H1 (cell line): ENCODE measurements around the gene PPP1R3G. TPM values are rescaled to one million over a fixed set of nuclear protein-coding genes. Genes with fewer than 3 reads are reported as not detected.

ENCODE experiments used
- CTCF ChIA-PET: fragments of 300-600 bp; sonication (Branson Sonifier 250); formaldehyde crosslinking; loops from one replicate; lab custom pipeline; 2021; ENCODE audit not compliant: partially characterized antibody; lab: Charles Lee
- POLR2A ChIA-PET: fragments of 300-600 bp; sonication (Branson Sonifier 250); formaldehyde crosslinking; loops from one replicate; lab custom pipeline; 2021; ENCODE audit warnings: inconsistent platforms; ENCODE audit not compliant: partially characterized antibody; lab: Charles Lee
- DNase-seq, 2 experiments: peaks; one replicate each; pipeline versions ENCODE4 v3.0.0 to v3.0.0-alpha.2; 2010 to 2022; ENCODE audit warnings: low spot score in 2 of 2, low read depth in 1 of 2, mixed read lengths in 1 of 2
- FAIRE-seq: peaks from 2 replicates; lab custom pipeline; 2011; peaks lifted over from hg19 to GRCh38; lab: Jason Lieb, UNC
- H2AFZ ChIP-seq: 2 replicates; pipeline ENCODE4 v1.8.1; 2012; ENCODE audit warnings: low read length, inconsistent platforms
- H2AK5ac ChIP-seq: 2 replicates; pipeline ENCODE4 v1.6.1; 2013; ENCODE audit warnings: low read depth, low read length
- H2BK120ac ChIP-seq: replicated peaks from 2 replicates; pipeline ENCODE3; 2013; ENCODE audit warnings: low read depth, low read length, inconsistent platforms
- H2BK12ac ChIP-seq: 2 replicates; pipeline ENCODE4 v1.6.1; 2013; ENCODE audit warnings: low read depth, low read length
- H2BK15ac ChIP-seq: 2 replicates; pipeline ENCODE4 v1.6.1; 2013; ENCODE audit warnings: low read length
- H2BK20ac ChIP-seq: 2 replicates; pipeline ENCODE4 v1.6.1; 2013; ENCODE audit warnings: low read length
- H2BK5ac ChIP-seq: 2 replicates; pipeline ENCODE4 v1.6.1; 2013; ENCODE audit warnings: low read depth, low read length
- H3K14ac ChIP-seq: 2 replicates; pipeline ENCODE4 v1.6.1; 2013; ENCODE audit warnings: inconsistent platforms; ENCODE audit not compliant: insufficient read length
- H3K18ac ChIP-seq: 2 replicates; pipeline ENCODE4 v1.6.1; 2013; ENCODE audit warnings: low read length; ENCODE audit errors: extremely low read depth
- H3K23ac ChIP-seq: 2 replicates; pipeline ENCODE4 v1.6.1; 2013; ENCODE audit warnings: inconsistent platforms; ENCODE audit not compliant: insufficient read length
- H3K23me2 ChIP-seq: 2 replicates; pipeline ENCODE4 v1.6.1; 2013; ENCODE audit warnings: low read depth, low read length
- H3K27ac ChIP-seq: 2 replicates; pipeline ENCODE4 v1.6.1; 2011; ENCODE audit warnings: low read depth, low read length, inconsistent platforms
- H3K27me3 ChIP-seq, 4 experiments: replicated peaks in 1 of 4; 1 replicate in 1 of 4; 2 replicates in 3 of 4; pipeline versions ENCODE4 v1.6.1 to v1.8.1; 2011 to 2013; ENCODE audit warnings: low read length in 3 of 4, mild to moderate bottlenecking in 3 of 4, inconsistent platforms in 2 of 4, mixed read lengths in 2 of 4, moderate library complexity in 1 of 4; ENCODE audit not compliant: control insufficient read depth in 3 of 4, insufficient read depth in 3 of 4; ENCODE audit errors: extremely low read depth in 1 of 4
- H3K36me3 ChIP-seq, 4 experiments: 2 replicates each; pipeline versions ENCODE4 v1.6.1 to v1.8.1; 2011 to 2013; ENCODE audit warnings: mild to moderate bottlenecking in 4 of 4, low read length in 3 of 4, moderate library complexity in 2 of 4, control low read depth in 1 of 4, inconsistent platforms in 1 of 4; ENCODE audit not compliant: insufficient read depth in 4 of 4, control insufficient read depth in 2 of 4
- H3K4ac ChIP-seq: replicated peaks from 2 replicates; pipeline ENCODE3; 2013; ENCODE audit warnings: low read length, low read depth, mixed read lengths, inconsistent platforms; ENCODE audit not compliant: insufficient read length
- H3K4me1 ChIP-seq, 4 experiments: replicated peaks in 1 of 4; 1 replicate in 1 of 4; 2 replicates in 3 of 4; pipeline versions ENCODE4 v1.6.1 to v1.8.1; 2011 to 2013; ENCODE audit warnings: low read length in 3 of 4, inconsistent platforms in 2 of 4, mixed read lengths in 1 of 4; ENCODE audit not compliant: insufficient read depth in 4 of 4, control insufficient read depth in 3 of 4
- H3K4me2 ChIP-seq, 2 experiments: 2 replicates each; pipeline versions ENCODE4 v1.6.1 to v1.8.1; 2011 to 2013; ENCODE audit warnings: low read depth in 2 of 2, low read length in 2 of 2, control low read depth in 1 of 2, inconsistent platforms in 1 of 2, mild to moderate bottlenecking in 1 of 2; ENCODE audit not compliant: insufficient read depth in 1 of 2
- H3K4me3 ChIP-seq, 4 experiments: fragments of 200-600, 300-600 bp in 1 of 4; sonication (generic), shearing (Covaris generic), sonication (Bioruptor Twin) in 1 of 4; 2 replicates each; pipeline versions ENCODE4 v1.5.1 to v1.8.1; 2011 to 2016; ENCODE audit warnings: low read length in 4 of 4, low read depth in 3 of 4, control low read depth in 2 of 4, inconsistent platforms in 2 of 4, mild to moderate bottlenecking in 2 of 4, mixed read lengths in 1 of 4, moderate library complexity in 1 of 4; ENCODE audit not compliant: insufficient read depth in 2 of 4; ENCODE audit errors: extremely low read depth in 1 of 4
- H3K56ac ChIP-seq: replicated peaks from 2 replicates; pipeline ENCODE3; 2013; ENCODE audit warnings: low read depth, mild to moderate bottlenecking, mixed read lengths, low read length, inconsistent platforms; ENCODE audit not compliant: insufficient read length
- H3K79me1 ChIP-seq: 2 replicates; pipeline ENCODE4 v1.6.1; 2013; ENCODE audit warnings: low read depth, low read length, control low read depth
- H3K79me2 ChIP-seq, 2 experiments: 2 replicates each; pipeline versions ENCODE4 v1.6.1 to v1.8.1; 2012 to 2013; ENCODE audit warnings: low read length in 2 of 2, mild to moderate bottlenecking in 2 of 2, inconsistent platforms in 1 of 2; ENCODE audit not compliant: insufficient read depth in 2 of 2, control insufficient read depth in 1 of 2
- H3K9ac ChIP-seq, 4 experiments: replicated peaks in 1 of 4; 1 replicate in 1 of 4; 2 replicates in 3 of 4; pipeline versions ENCODE4 v1.6.1 to v1.8.1; 2011 to 2013; ENCODE audit warnings: low read depth in 3 of 4, low read length in 3 of 4, control low read depth in 2 of 4, mild to moderate bottlenecking in 2 of 4, moderate library complexity in 2 of 4, inconsistent platforms in 1 of 4; ENCODE audit errors: extremely low read depth in 1 of 4
- H3K9me3 ChIP-seq, 2 experiments: 2 replicates each; pipeline versions ENCODE4 v1.6.1 to v1.8.1; 2012 to 2013; ENCODE audit warnings: mild to moderate bottlenecking in 2 of 2, moderate library complexity in 2 of 2, control low read depth in 1 of 2, inconsistent platforms in 1 of 2, low read depth in 1 of 2, low read length in 1 of 2, mixed read lengths in 1 of 2; ENCODE audit not compliant: insufficient read depth in 2 of 2
- H4K20me1 ChIP-seq, 2 experiments: replicated peaks in 1 of 2; 2 replicates each; pipeline versions ENCODE3 to v1.8.1; 2011 to 2013; ENCODE audit warnings: inconsistent platforms in 2 of 2, low read length in 2 of 2, mild to moderate bottlenecking in 1 of 2; ENCODE audit not compliant: insufficient read depth in 2 of 2, control insufficient read depth in 1 of 2
- H4K5ac ChIP-seq: 2 replicates; pipeline ENCODE4 v1.6.1; 2013; ENCODE audit warnings: low read length, low read depth, mixed read lengths, inconsistent platforms; ENCODE audit not compliant: insufficient read length
- H4K8ac ChIP-seq: 2 replicates; pipeline ENCODE4 v1.8.0; 2013; ENCODE audit warnings: mild to moderate bottlenecking, moderate library complexity, low read length, inconsistent platforms; ENCODE audit not compliant: insufficient read depth; ENCODE audit errors: extremely low read depth
- H4K91ac ChIP-seq: replicated peaks from 2 replicates; pipeline ENCODE3; 2013; ENCODE audit warnings: low read length, mixed read lengths, inconsistent platforms; ENCODE audit not compliant: insufficient read length
- HDAC6 ChIP-seq: IDR thresholded peaks from one replicate; pipeline ENCODE4 v1.7.1; 2012; ENCODE audit warnings: low read depth, mild to moderate bottlenecking, inconsistent platforms, low read length, moderate library complexity
- JUND ChIP-seq: IDR thresholded peaks from 2 replicates; pipeline ENCODE4 v1.6.1; 2011; ENCODE audit warnings: mild to moderate bottlenecking, improper control_type of control experiment, low read length
- KDM1A ChIP-seq: fragments of 200-600, 300-600 bp; sonication (generic); IDR thresholded peaks from 2 replicates; pipeline ENCODE4 v1.7.1; 2016; ENCODE audit warnings: mild to moderate bottlenecking, low read length, borderline replicate concordance
- MAFK ChIP-seq: IDR thresholded peaks from 2 replicates; pipeline ENCODE4 v1.6.1; 2012; ENCODE audit warnings: low read depth, mild to moderate bottlenecking, improper control_type of control experiment, low read length
- POLR2AphosphoS5 ChIP-seq: IDR thresholded peaks from 2 replicates; pipeline ENCODE4 v1.6.1; 2011; ENCODE audit warnings: low read depth, low read length
- POU5F1 ChIP-seq: IDR thresholded peaks from 2 replicates; pipeline ENCODE4 v1.6.1; 2011; ENCODE audit warnings: low read depth, mild to moderate bottlenecking, low read length, moderate library complexity
- SIX5 ChIP-seq: IDR thresholded peaks from 2 replicates; pipeline ENCODE4 v1.6.1; 2011; ENCODE audit warnings: mild to moderate bottlenecking, low read depth, low read length
- SP2 ChIP-seq: IDR thresholded peaks from 2 replicates; pipeline ENCODE4 v1.6.1; 2012; ENCODE audit warnings: mild to moderate bottlenecking, low read length, inconsistent platforms
- YY1 ChIP-seq: IDR thresholded peaks from 2 replicates; pipeline ENCODE4 v1.6.1; 2011; ENCODE audit warnings: low read depth, mild to moderate bottlenecking, low read length
- WGBS, 2 experiments: shearing (Covaris generic) in 1 of 2; methylation state at CpG; one replicate each; pipeline versions ENCODE4 v1.1.6 to v1.1.7; 2013 to 2015; ENCODE audit warnings: low lambda C conversion rate in 2 of 2, mixed read lengths in 2 of 2, inconsistent platforms in 1 of 2, low coverage in 1 of 2, missing lambda C conversion rate in 1 of 2; ENCODE audit not compliant: insufficient replicate concordance in 2 of 2, insufficient coverage in 1 of 2, insufficient read length in 1 of 2; ENCODE audit errors: extremely low coverage in 1 of 2, missing lambda C conversion rate in 1 of 2; 5-methylcytosine and 5-hydroxymethylcytosine counted together
- polyA plus RNA-seq, 7 experiments: library from polyadenylated mRNA; depleted of rRNA in 3 of 7; stranded (reverse) in 5 of 7; unstranded in 2 of 7; fragments of >200 nt in 5 of 7; fragments of 200-250 nt in 2 of 7; gene quantifications; 1 replicate in 5 of 7; 2 replicates in 1 of 7; 4 replicates in 1 of 7; pipeline versions ENCODE4 v1.2.1 to v1.2.3, GENCODE V29; 2011 to 2013; ENCODE audit warnings: missing spikeins in 2 of 7, mixed read lengths in 2 of 7
- total RNA-seq: library from RNA; stranded (reverse); fragmentation: NEBNext Ultra II Directional; extraction: Animal tissue kit (Norgen Biotek cat#: 25700); gene quantifications from 2 replicates; pipeline ENCODE4 v1.2.1, GENCODE V29; 2021
- TF ChIP-seq, protein P1 (sequence below): IDR thresholded peaks from 2 replicates; pipeline ENCODE4 v1.6.1; 2012; ENCODE audit warnings: inconsistent platforms
- TF ChIP-seq, protein P2 (sequence below): IDR thresholded peaks from 2 replicates; pipeline ENCODE4 v1.6.1; 2011; ENCODE audit warnings: low read length, improper control_type of control experiment
- TF ChIP-seq, protein P3 (sequence below): IDR thresholded peaks from 2 replicates; pipeline ENCODE4 v1.6.1; 2012; ENCODE audit warnings: inconsistent platforms

The PPP1R3G gene
- total and polyA plus RNA-seq, 2 of the 8 experiments (the other 6 are each of a cell fraction or from before 2014, with no cell fraction given), result 0.03 to 0.09 TPM

DNA sequence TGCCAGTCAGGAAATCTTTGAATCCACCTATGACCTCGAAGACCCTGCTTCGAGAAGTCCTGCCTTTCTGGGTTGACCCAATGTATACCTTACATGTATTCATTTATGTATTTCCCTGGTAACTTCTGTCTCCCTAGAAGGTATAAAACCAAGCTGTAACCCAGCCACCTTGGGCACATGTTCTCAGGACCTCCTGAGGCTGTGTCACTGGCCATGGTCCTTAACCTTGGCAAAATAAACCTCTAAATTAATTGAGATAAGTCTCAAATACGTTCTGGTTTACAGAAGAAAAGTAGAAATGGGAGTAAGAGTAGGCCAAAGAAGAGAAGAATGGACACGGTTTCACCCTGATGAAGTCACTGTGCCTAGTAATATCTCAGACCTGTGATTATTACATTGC, 30.0 kb upstream of the PPP1R3G start:
- Histone ChIP-seq H2BK20ac (no peak overlapping the region), H2BK120ac (no peak overlapping the region), H2BK5ac (no peak overlapping the region), H3K79me1 (no peaks in the 10 kb centered on the region), H4K5ac (no peak overlapping the region), H2AK5ac (no peak overlapping the region), H3K4me3 (no peak overlapping the region), H3K23me2 (no peaks in the 10 kb centered on the region), H3K4ac (no peak overlapping the region), H3K18ac (no peak overlapping the region), H4K91ac (no peak overlapping the region), H3K79me2 (no peaks in the 10 kb centered on the region), H3K36me3 (peaks cover 0 to 2% (median 0%) of the 10 kb centered on the region in 4 experiments; a peak in 2 of 8 replicates), H3K9ac (no peak overlapping the region), H2BK12ac (no peak overlapping the region), H3K14ac (no peak overlapping the region), H3K27me3 (no peaks in the 10 kb centered on the region), H2AFZ (no peak overlapping the region), H4K20me1 (no peaks in the 10 kb centered on the region), H3K27ac (no peak overlapping the region), H3K56ac (no peak overlapping the region), H3K4me1 (no peaks in the 10 kb centered on the region), H2BK15ac (no peak overlapping the region), H4K8ac (no peak overlapping the region), H3K4me2 (no peak overlapping the region), H3K9me3 (peaks cover 3 to 6% of the 10 kb centered on the region in 2 experiments; a peak in 1 of 4 replicates), H3K23ac (no peak overlapping the region)
- 83% methylated on average over 4 of the region's 4 CpGs; no CpG with 5 or more reads in 1 of the 2 experiments for WGBS, 2 experiments
- CTCF ChIA-PET, result interaction anchor here (1.7 to 3.6 kb wide), 3 partner anchors 41 to 159 kb away, joined by 3 to 21 read pairs (median 9); no protein-coding TSS in a partner anchor
- TF ChIP-seq JUND (no peak), KDM1A (no peak), YY1 (no peak), POLR2AphosphoS5 (no peak), HDAC6 (no peak), SIX5 (no peak), POU5F1 (no peak), SP2 (no peak), MAFK (no peak)
- TF ChIP-seq, protein P1, sequence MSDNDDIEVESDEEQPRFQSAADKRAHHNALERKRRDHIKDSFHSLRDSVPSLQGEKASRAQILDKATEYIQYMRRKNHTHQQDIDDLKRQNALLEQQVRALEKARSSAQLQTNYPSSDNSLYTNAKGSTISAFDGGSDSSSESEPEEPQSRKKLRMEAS, result no peak
- TF ChIP-seq, protein P2, sequence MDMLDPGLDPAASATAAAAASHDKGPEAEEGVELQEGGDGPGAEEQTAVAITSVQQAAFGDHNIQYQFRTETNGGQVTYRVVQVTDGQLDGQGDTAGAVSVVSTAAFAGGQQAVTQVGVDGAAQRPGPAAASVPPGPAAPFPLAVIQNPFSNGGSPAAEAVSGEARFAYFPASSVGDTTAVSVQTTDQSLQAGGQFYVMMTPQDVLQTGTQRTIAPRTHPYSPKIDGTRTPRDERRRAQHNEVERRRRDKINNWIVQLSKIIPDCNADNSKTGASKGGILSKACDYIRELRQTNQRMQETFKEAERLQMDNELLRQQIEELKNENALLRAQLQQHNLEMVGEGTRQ, result no peak
- TF ChIP-seq, protein P3, sequence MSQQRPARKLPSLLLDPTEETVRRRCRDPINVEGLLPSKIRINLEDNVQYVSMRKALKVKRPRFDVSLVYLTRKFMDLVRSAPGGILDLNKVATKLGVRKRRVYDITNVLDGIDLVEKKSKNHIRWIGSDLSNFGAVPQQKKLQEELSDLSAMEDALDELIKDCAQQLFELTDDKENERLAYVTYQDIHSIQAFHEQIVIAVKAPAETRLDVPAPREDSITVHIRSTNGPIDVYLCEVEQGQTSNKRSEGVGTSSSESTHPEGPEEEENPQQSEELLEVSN, result no peak
- FAIRE-seq (no peak), DNase-seq (no peak)
- POLR2A ChIA-PET, result no interaction called here
